NCI-H2107 treated with DMSO at 0.1 percent for 48 hours (cell line): Measurements from ENCODE around the gene CD58.
A peak's percentile ranks its signal among the peaks of the same experiment; 100 is the strongest.

Experiments used
- DNase-seq: peaks from one replicate; lab custom pipeline; 2025; ENCODE audit not compliant: unreplicated experiment; lab: John Stamatoyannopoulos, UW

The CD58 gene

GRCh38 chr1:116474921-116475849 lies 95.6 kb downstream of the CD58 start:
- no peak for DNase-seq

- DNase-seq: peak; percentile 80
Observed at GRCh38 chr1:116472431-116472961, 98.3 kb downstream of the CD58 start.

GRCh38 chr1:116471241-116471640 lies 99.6 kb downstream of the CD58 start:
- DNase-seq: no peak

GRCh38 chr1:116470671-116471070 lies 100.2 kb downstream of the CD58 start:
- DNase-seq: no peak

- no peak for DNase-seq
Observed at GRCh38 chr1:116466810-116467557, 103.8 kb downstream of the CD58 start.

- no peak for DNase-seq
Observed at GRCh38 chr1:116465845-116466685, 104.8 kb downstream of the CD58 start.

GRCh38 chr1:116465477-116465844 lies 105.4 kb downstream of the CD58 start:
- no peak for DNase-seq
